NCI-H82 (cell line): ENCODE measurements around the gene IGLL5.

Experiments used
- DNase-seq: peaks from one replicate; lab custom pipeline; 2025; lab: John Stamatoyannopoulos, UW

IGLL5 gene

GRCh38 chr22:22927196-22927887 is 39.7 kb downstream of the IGLL5 start:
- no peak for DNase-seq

GRCh38 chr22:22927888-22928665 is 40.5 kb downstream of the IGLL5 start:
- no peak for DNase-seq

GRCh38 chr22:22928666-22929380 is 41.2 kb downstream of the IGLL5 start:
- no peak for DNase-seq

- DNase-seq = no peak
Measured at GRCh38 chr22:22929381-22930221, 42.0 kb downstream of the IGLL5 start.

GRCh38 chr22:22930222-22930497 is 42.5 kb downstream of the IGLL5 start:
- no peak for DNase-seq

GRCh38 chr22:22930571-22931556 is 43.2 kb downstream of the IGLL5 start:
- no peak for DNase-seq

- DNase-seq = no peak
Measured at GRCh38 chr22:22931557-22932270, 44.1 kb downstream of the IGLL5 start.

- DNase-seq = no peak
Measured at GRCh38 chr22:22932512-22932941, 44.9 kb downstream of the IGLL5 start.

- DNase-seq = no peak
Measured at GRCh38 chr22:22933100-22933806, 45.6 kb downstream of the IGLL5 start.

GRCh38 chr22:22933807-22934542 is 46.4 kb downstream of the IGLL5 start:
- no peak for DNase-seq

GRCh38 chr22:22934543-22935055 is 47.0 kb downstream of the IGLL5 start:
- no peak for DNase-seq

- DNase-seq = no peak
Measured at GRCh38 chr22:22935056-22935545, 47.5 kb downstream of the IGLL5 start.

- DNase-seq = no peak
Measured at GRCh38 chr22:22935546-22936157, 48.0 kb downstream of the IGLL5 start.

GRCh38 chr22:22936180-22936914 is 48.7 kb downstream of the IGLL5 start:
- DNase-seq = no peak

- no peak for DNase-seq
Measured at GRCh38 chr22:22936915-22937656, 49.5 kb downstream of the IGLL5 start.

- DNase-seq = no peak
Measured at GRCh38 chr22:22937894-22938480, 50.4 kb downstream of the IGLL5 start.
